Left cardiac atrium (tissue), 4 donors: ENCODE measurements around the gene OR52E8. TPM values are rescaled to one million over a fixed set of nuclear protein-coding genes. Genes with fewer than 3 reads are reported as not detected.

Experiments
- ATAC-seq, 2 donors: fragments of 200-7000 bp; cut with Tn5 transposase; one replicate each; pipeline ENCODE4 v1.9.1; 2020; ENCODE audit warnings: mild to moderate bottlenecking in 2 of 2, moderate library complexity in 2 of 2
- DNase-seq: peaks from one replicate; pipeline ENCODE4 v3.0.0-alpha.2; 2020
- intact Hi-C, 2 donors: fragments of 100-400 bp; cut with DNase I; formaldehyde crosslinking; loops; one replicate each; pipeline versions ENCODE4 v1.14.1 to v1.15.1; 2022 to 2023
- long read RNA-seq: library from polyadenylated mRNA; unstranded; transcript quantifications from one replicate; pipeline ENCODE4 v2.0.0, GENCODE V29; 2021
- total RNA-seq, 2 donors: library from RNA; stranded (reverse); fragmentation: NEBNext Ultra II Directional; extraction: Animal tissue kit (Norgen Biotek cat#: 25700); gene quantifications; one replicate each; pipeline ENCODE4 v1.2.1, GENCODE V29; 2021
- donor health status: DM: no; HTN: yes; CAD: no.
- donor health status: DM: no; HTN: yes; CAD: no; lungs with severe emphysema.
- donor health status: DM: yes; HTN: yes; CAD: no.
- donor health status: Dilated cardiomyopathy.

The OR52E8 gene
- not detected for total RNA-seq
- long read RNA-seq: 0 reads

DNA sequence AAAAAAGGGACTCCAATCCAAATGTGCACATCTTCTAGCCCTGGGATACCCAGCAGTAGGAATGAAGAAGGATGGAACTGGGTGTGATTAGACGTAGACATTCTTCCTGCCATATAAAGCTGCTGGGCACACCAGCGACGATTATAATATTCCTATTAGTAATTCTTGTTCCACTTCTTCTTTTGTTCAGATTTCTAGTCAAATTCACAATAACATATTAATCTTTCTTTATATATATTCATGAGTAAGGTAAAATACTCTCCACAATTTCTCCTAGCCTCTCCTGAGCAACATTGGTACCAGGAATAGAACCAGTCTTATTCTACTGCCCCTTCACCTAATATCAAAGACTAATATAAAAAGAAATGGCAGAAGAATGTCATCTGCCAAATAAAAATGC is at the start of gene OR52E8:
Gene OR52E8, minus strand, starts transcription at position 101 of the 400 bp plus-strand sequence. Its CDS starts 0 bp downstream, at position 101.
- DNase-seq (no peak), ATAC-seq (no peak)
- intact Hi-C loops: no loop called here

DNA sequence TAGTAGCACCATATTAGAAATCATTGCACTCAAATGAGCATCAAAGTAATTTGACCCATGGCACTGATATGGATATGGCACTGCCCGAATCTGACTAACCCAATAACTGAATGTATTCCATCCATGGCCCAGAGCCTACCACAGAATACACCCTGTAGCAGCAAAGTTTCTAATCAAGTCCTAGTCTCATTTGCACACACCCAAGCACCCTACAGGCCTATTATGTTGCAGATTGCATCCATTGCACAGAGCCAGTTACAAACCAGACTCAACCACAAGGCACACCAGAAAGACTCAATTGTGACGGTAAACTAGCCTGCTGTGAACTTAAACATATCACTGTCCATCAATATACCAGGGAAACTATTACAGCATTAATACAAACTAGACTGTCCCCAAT is 42.0 kb upstream of the OR52E8 start:
- intact Hi-C loops: no loop called here
- DNase-seq (no peak), ATAC-seq (no peak)

DNA sequence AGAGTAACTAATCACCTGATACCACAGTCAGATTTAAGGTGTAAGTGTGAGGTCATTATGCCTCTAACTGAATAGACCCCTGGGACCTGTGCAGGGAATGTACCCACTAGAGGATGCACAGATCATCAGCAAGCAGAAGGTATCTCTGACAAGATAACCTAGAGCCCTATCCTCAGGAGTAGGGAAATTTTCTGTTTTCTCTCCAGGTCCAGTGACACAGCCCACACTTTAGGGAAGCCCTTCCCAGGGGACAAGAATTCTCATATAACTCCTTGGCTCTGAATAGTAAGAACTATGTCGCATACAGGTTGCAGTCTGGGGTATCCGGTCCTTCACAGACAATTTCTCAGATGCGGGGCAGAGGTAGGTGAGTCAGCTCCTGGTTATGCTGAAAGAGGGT is 35.4 kb upstream of the OR52E8 start, which contains the start of gene OR52E5:
Gene OR52E5, plus strand, starts transcription at position 301 of the 400 bp plus-strand sequence. CDS start 7,569 bp downstream, outside the sequence.
- DNase-seq (no peak), ATAC-seq (no peak)
- intact Hi-C loops: no loop called here

DNA sequence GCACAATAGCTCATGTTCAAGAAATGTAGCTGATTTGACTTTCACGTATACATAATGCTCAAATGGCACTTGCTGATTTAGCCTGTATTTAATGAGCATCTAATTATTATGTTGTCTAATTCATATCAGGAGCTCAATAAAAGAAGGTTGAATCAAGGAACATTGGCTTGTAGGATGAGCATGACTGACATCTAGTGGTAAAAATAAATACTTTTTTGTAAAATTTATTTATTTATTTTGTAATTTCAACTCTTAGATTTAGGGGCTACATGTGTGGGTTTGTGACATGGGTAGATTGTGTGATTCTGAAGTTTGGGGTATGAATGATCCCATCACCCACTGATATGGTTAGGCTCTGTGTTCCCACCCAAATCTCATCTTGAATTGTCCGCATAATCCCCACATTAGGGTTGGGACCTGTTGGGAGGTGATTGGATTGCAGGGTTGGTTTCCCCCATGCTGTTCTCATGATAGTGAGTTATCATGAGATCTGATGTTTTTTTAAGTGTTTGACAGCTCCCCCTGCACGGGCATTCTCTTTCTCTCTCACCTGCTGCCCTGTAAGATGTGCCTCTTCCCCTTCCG is 33.8 kb upstream of the OR52E8 start:
- ATAC-seq: no peak
- intact Hi-C loops: no loop called here
- no peak for DNase-seq

DNA sequence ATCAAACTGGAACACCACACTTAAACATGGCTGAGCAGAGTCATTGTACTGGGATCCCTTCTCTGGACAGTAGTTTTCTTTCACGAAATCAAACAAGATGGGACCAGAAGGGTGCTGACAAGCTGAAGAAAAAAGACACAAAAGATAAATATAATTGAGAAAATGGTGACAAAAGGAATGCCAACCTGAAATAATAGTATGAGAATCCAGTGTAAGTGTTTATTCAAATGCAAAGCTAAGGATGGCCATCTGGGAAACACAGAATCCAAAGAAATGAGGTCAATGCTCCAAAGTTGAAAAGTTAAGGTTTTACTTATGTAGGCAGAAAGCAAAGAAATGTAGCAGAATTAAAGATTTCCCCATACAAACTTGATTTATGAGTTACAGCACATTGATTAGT is 30.2 kb upstream of the OR52E8 start:
- ATAC-seq (no peak), DNase-seq (no peak)
- intact Hi-C loops: no loop called here

DNA sequence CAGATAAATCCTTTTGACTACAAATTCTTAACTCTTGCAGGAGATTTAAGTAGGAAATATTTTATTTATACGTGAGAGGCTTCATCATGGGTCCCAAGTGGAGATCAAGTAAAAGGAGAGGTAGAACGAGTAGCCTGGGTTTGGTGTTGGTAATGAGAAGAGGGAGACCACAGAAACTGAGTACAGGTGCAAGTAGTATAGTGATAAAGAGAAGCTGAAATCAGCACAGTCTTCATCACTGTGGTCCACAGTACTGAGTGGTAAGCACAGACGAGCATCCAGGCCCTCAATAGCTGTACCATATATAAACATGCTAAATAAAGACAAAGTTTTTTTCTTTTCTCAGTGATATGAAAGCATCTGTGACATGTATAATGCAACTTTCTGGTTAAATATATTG is 29.7 kb upstream of the OR52E8 start:
- DNase-seq (no peak), ATAC-seq (no peak)
- intact Hi-C loops: no loop called here

DNA sequence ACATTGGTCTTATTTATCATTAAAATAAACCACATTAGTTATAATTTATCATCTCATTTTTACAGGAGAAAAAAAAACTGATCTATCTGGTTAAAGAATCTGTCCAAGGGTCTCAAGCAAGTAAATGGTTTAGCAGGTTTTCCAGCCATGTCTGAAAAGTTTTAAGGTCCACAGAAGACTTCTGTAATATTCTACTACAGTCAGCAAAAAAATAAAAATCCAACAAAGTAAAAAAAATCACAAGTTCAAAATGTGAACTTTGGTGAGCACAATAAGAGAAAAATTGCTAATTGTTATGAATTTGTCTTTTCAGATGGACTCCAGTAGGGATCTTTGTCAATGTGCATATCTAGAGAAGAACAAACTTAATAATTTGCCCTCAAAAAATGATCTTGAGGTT is 24.3 kb upstream of the OR52E8 start:
- ATAC-seq (no peak), DNase-seq (no peak)
- intact Hi-C loops: no loop called here

DNA sequence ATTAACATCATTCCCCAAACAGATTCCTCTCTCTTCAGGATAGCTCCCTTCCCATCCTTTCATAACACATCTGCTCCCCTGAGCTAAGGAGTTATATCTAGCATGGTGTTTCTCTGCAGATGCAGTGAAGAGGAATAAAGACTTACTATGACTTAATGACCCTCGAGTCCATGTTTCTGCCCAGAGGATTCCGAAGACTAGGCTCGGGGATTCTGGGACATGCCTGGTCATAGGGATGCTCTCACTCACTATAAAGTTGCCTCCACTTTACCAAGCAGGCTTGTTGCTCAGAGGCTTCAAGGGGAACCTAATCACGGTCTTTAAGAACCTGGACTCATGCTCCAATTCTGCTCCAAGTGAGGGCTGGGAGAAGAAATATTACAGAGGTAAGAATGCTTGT is 22.8 kb upstream of the OR52E8 start, which contains the start of gene OR52E4:
Gene OR52E4, plus strand, starts transcription at position 301 of the 400 bp plus-strand sequence. CDS start 3,664 bp downstream, outside the sequence.
- ATAC-seq: no peak
- no peak for DNase-seq
- intact Hi-C loops: no loop called here

DNA sequence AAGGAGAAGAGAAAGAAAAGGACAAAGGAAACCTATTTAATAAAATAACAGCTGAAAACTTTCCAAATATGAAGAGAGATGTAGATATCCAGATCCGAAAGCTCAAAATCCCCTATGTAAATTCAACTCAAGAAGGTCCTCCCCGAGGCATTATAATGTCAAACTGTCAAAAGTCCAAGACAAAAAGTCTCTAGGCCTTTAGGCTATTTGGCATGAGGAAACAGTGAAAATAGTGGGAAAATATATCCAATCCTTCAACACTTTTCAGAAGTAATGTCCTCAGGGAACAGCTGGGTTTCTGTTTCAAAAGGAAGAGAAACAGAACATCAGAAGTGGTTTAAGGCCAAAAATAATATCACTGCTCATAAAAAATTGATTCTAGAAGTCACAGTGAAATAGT is 21.1 kb upstream of the OR52E8 start:
- DNase-seq: no peak
- no peak for ATAC-seq
- intact Hi-C loops: no loop called here

DNA sequence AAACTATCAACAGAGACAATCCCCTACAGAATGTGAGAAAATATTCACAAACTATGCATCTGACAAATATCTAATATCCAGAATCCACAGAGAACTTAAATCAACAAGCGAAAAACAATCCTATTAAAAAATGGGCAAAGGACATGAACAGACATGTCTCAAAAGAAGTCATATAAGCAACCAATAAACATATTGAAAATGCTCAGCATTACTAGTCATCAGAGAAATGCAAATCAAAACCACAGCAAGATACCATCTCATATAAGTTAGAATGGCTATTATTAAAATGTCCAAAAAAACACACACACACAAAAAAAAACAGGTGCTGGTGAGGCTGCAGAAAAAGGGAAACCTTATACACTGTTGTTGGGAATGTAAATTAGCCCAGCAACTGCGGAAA is 8.3 kb upstream of the OR52E8 start:
- DNase-seq (no peak), ATAC-seq (no peak)
- intact Hi-C loops: no loop called here

DNA sequence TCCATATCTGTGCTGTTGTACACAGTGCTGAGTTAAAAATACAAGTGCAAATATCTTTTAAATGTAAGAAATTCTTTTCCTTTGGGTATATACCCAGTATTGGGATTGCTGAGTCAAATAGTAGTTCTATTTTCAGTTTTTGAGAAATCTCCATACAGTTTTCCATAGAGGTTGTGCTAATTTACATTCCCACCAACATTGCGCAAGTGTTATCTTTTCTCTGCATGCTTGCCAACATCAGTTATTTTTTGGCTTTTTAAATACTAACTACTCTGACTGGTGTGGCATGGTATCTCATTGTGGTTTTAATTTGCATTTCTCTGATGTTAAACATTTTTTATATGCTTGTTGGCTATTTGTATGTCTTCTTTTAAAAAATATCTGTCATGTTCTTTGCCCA is 6.5 kb downstream of the OR52E8 start:
- DNase-seq (no peak), ATAC-seq (no peak)
- intact Hi-C loops: no loop called here

DNA sequence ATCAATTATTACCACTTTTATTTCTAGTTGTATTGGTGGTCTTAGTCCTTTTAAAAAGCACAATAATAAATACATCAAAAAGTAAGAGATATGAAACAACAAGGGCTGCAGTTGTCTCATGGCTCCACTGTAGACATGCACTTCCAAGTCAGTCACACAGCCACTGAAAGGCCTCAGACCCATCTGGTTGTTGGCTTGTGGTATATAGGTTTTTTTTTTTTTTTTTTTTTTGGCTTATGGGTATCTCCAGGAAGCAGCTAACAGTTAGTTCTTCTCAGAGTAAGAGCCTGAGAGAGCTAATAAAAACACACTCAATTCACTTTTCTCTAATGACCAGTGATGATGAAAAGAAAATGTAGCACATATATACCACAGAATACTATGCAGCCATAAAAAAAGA is 9.8 kb downstream of the OR52E8 start:
- DNase-seq (no peak), ATAC-seq (no peak)
- intact Hi-C loops: no loop called here

DNA sequence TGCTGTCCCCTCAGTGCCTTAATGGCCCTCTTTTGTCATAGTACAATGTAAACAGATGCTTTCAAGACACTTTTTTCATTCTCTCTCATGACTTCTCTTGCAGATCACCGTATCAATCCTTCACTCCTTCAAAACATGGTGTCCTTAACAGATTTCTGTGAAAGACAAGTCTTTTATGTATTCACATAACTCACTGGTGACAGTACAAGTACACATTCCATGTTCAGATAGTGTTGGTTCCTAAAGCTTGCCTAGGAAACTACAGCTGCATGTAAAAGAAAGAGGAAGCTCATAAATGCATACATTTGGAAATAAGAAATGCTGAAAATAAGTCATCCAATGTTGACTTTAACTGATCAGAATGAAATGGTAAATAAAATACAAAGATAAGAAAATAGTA is 10.8 kb downstream of the OR52E8 start:
- intact Hi-C loops: no loop called here

DNA sequence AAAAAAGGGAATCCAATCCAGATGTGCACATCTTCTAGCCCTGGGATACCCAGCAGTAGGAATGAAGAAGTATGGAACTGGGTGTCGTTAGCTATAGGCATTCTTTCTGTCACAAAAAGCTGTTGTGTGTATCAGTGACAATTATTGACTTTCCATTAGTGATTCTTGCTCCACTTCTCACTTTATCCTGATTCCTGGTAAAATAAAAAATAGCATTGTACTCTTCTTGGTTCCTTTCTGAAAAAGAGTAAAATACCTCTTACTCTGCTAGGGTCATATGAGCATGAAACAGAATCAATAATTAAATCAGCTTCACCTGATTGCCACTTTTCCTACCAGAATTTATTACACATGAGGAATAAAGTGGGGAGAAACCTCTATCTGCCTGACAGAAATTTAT is 15.7 kb downstream of the OR52E8 start, which contains the start of gene OR52E6:
Gene OR52E6, minus strand, starts transcription at position 101 of the 400 bp plus-strand sequence. Its CDS starts 0 bp downstream, at position 101.
- ATAC-seq: no peak
- intact Hi-C loops: no loop called here

More for the DNA sequence above, 10.8 kb downstream of the OR52E8 start:
- ATAC-seq (no peak), DNase-seq (no peak)

DNA sequence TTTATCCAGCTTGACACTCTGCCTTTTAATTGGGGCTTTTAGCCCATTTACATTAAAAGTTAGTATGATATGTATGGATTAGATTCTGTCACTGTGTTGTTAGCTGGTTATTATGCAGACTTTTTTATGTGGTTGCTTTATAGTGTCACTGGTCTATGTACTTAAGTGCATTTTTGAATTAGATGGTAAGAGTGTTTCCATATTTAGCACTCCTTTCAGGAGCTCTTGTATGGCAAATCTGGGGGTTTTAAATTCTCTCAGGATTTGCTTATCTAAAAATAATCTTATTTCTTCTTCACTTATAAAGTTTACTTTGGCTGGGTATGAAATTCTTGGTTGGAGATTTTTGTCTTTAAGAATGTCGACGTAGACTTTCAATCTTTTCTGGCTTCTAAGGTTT is 19.8 kb downstream of the OR52E8 start:
- intact Hi-C loops: no loop called here
- DNase-seq: no peak
- ATAC-seq: no peak

More for the DNA sequence above, 15.7 kb downstream of the OR52E8 start, which contains the start of gene OR52E6:
- no peak for DNase-seq

DNA sequence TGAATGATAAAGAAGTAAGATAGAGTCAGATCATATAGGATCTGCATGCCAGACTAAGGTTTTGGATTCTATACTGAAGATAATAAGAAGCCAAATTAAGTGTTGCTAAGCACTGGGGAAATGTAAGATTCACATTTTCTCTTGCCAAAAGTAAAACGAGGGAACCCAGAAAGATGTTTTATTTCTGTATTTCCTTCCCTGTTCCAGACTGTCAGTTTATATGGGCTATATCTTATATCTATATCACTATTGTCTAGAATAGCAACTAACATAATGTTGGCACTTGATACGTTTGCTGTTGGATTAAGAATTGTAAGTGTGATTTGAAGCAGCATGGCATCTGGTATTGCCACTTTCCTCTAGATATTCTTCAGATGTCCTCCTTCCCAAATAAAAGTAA is 24.0 kb downstream of the OR52E8 start:
- ATAC-seq: no peak
- intact Hi-C loops: no loop called here
- no peak for DNase-seq

DNA sequence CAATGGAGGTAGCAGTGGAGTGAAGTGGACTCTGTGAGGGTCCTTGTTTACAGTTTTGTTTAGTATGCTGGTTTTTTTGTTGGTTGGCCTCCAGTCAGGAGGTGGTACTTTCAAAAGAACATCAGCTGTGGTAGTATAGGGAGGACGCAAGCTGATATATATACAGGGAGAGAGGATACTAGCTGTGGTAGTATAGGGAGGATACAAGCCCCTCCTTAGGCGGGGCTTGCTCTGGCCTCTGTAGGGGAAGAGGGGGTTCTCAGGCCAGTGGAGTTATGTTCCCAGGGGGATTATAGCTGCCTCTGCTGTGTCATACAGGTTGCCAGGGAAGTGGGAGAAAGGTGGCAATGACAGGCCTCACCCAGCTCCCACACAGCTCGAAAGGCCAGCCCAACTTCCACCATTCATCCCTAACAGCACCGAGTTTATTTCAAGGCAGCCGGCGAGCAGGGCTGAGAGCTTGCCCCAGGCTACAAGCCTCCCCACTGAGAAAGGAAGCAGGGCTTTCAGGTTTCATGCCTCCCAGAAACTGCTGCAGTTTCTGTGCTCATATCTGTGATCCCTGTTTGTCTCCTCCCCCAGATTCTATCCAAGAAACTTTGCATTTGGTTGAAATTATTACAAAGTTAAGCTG is 26.2 kb downstream of the OR52E8 start:
- ATAC-seq: no peak
- intact Hi-C loops: no loop called here
- no peak for DNase-seq

DNA sequence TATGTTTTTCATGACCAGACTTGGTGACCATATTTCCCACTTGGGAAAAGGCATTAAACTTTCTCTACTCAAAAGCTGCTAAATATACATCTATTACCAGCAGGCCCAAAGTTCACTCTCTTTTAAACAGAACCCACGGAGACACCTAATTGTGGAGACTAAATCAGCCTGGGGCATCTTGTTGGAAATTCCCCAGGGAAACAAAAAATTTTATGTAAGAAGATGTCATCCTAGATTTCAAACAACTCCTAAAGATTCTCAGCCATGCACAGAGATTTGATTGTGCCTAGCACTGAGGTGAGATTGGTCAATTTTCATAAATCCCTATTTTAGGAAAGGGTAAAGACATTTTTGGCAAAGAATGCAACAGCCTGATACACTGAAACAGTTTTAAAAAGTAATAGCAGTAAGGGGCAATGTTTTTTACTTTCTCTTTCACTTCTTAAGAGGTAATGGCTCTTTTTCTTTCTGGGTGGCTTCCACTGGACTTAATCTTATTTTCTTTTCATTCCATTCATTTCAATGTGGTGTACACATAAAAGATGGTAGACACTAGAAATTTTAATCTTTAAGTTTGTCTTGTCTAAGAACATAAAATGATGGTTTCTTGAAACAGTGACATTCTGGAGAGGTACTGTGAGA is 39.1 kb downstream of the OR52E8 start:
- DNase-seq (no peak), ATAC-seq (no peak)
- intact Hi-C loops: no loop called here

DNA sequence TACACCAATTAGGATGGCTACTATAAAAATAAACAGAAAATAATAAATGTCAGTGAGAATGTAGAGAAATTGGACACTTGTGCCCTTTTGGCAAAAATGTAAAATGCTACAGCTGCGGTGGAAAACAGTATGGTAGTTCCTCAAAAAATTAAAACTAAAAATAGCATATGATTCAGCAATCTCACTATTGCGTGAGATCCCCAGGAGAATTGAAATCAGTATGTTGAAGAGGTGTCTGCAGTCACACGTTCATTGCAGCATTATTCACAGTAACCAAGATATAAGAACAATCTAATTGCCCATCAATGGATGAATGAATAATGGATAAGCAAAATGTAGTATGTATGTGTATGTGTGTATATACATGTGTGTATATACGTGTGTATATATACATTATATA is 42.0 kb downstream of the OR52E8 start:
- no peak for DNase-seq
- intact Hi-C loops: no loop called here
- ATAC-seq: no peak
